ENCODE data around the gene CXCL14.

Gene CXCL14

DNA sequence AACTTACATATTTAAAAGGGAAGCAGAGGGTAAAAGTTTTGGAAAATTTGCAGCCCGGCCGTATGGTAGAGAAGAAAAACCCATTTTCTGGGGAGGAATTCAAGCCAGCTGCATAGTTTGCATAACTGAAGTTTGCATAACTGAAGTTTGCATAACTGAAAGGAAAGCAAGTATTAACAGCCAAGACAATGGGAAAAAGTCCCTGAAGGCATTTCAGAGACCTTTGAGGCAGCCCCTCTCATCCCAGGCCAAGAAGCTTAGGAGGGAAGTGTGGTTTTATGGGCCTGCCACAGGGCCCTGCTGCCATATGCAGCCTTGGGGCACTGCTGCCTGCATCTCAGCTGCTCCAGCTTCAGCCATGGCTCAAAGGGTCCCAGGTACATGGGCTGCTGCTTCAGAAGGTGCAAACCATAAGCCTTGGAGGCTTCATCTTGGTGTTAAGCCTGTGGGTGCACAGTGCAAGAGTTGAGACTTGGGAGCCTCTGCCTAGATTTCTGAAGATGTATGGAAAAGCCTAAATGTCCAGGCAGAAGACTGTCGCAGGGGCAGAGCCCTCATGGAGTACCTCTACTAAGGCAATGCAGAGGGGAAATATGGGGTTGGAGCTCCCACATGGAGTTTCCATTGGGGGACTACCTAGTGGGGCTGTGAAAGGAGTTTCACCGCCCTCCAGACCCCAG is 36.9 kb upstream of the CXCL14 start:
- TF ChIP-seq, protein P1, sequence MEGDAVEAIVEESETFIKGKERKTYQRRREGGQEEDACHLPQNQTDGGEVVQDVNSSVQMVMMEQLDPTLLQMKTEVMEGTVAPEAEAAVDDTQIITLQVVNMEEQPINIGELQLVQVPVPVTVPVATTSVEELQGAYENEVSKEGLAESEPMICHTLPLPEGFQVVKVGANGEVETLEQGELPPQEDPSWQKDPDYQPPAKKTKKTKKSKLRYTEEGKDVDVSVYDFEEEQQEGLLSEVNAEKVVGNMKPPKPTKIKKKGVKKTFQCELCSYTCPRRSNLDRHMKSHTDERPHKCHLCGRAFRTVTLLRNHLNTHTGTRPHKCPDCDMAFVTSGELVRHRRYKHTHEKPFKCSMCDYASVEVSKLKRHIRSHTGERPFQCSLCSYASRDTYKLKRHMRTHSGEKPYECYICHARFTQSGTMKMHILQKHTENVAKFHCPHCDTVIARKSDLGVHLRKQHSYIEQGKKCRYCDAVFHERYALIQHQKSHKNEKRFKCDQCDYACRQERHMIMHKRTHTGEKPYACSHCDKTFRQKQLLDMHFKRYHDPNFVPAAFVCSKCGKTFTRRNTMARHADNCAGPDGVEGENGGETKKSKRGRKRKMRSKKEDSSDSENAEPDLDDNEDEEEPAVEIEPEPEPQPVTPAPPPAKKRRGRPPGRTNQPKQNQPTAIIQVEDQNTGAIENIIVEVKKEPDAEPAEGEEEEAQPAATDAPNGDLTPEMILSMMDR (IDR thresholded peaks at IDR 0.05) = no peak
- Histone ChIP-seq H3K4me3 (no peak overlapping the region), H3K27ac (no peak overlapping the region)
- no peak for DNase-seq (ENCODE audit: low spot score)

DNA sequence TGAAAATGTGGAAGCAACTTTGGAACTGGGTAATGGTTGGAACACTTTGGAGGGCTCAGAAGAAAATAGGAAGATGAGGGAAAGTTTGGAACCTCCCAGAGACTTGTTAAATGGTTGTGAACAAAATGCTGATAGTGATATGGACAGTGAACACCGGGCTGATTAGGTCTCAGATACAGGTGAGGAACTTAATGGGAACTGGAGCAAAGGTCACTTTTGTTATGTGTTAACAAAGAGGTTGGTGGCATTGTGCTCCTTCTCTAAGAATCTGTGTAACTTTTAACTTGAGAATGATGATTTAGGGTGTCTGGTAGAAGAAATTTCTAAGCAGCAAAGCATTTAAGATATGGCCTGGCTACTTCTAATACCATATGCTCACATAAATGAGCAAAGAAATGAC is 36.4 kb upstream of the CXCL14 start:
- Histone ChIP-seq H3K27ac (no peak overlapping the region), H3K4me3 (no peak overlapping the region)
- DNase-seq (ENCODE audit: low spot score) = no peak
- TF ChIP-seq, protein P1 (IDR thresholded peaks at IDR 0.05) = no peak

DNA sequence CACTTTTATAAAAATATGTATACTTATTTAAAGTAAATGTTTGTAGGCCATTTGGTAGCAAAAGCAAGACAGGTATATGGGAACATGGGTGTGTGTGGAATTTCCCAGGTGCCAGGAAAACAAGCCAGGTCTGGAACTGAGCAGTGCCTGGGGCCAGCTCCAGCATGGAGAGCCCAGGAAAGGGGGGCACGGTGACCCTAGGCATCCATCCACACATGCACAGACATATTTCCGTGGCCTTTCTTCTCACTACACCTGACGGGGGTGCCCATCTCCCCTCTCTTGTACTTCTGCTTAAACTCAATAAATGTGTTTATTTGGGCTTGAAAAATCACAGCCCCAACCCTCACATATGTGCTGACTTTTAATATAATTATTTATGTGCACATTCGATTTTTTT is 31.2 kb upstream of the CXCL14 start:
- no peak overlapping the region for H3K4me3 ChIP-seq
- no peak overlapping the region for H3K27ac ChIP-seq
- TF ChIP-seq, protein P1 (IDR thresholded peaks at IDR 0.05) = no peak
- peak; percentile 4 for DNase-seq (ENCODE audit: low spot score)

DNA sequence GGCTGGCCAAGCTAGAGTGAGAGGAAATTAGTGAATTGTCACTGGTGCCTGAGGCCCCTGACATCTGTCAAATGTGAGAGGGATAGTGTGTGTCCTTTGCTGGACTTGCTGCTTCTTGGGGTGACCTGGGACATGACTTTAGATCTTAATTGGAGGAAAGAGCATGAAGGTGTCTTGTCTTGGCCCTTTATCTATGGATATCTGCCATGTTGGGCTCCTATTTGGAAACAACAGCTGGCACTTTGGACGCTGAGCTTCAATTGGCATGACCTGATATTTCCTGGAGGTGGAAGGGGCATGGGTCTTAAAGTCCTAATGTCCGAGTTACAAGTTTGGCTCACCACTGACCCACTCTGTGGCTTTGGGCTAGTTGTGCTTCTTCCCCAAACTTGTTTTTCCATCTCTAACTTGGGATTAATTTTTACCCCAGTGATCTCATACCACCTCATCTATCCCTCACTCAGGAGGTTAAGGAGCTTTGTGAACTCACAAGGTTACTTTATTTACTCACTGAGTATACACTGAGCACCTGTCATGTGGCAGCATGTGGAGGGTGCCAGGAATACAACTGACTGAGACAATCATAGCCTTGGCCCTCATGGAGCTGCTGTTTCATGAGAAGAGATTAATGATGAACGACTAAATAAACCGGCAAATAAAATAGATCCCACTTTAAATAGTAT is 30.1 kb upstream of the CXCL14 start:
- Histone ChIP-seq H3K4me3 (no peak overlapping the region), H3K27ac (no peak overlapping the region)
- TF ChIP-seq, protein P1 (IDR thresholded peaks at IDR 0.05) = no peak
- peak; percentile 14 for DNase-seq (ENCODE audit: low spot score)

DNA sequence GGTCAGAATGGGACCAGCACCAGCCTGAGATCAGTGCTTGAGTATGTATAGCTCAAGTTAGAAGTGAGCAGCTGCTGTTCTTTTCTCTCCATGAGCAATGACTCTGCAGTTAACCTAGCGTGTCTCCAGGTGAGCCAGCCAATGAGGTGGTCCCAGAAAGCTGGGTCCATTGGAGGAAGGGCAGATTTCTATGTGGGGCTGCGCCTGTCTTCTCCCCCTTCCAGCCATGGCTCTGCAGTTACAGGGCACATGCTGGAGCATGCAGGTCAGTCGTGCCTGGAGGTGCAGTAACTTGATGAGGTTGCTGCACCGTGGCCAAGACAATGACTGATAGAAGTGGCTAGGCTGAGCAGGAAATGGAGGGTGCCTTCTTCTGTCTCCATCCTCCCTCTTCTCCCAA is 29.6 kb upstream of the CXCL14 start:
- DNase-seq (ENCODE audit: low spot score) = peak; percentile 16
- TF ChIP-seq, protein P1 (IDR thresholded peaks at IDR 0.05) = no peak
- no peak overlapping the region for H3K4me3 ChIP-seq
- no peak overlapping the region for H3K27ac ChIP-seq

DNA sequence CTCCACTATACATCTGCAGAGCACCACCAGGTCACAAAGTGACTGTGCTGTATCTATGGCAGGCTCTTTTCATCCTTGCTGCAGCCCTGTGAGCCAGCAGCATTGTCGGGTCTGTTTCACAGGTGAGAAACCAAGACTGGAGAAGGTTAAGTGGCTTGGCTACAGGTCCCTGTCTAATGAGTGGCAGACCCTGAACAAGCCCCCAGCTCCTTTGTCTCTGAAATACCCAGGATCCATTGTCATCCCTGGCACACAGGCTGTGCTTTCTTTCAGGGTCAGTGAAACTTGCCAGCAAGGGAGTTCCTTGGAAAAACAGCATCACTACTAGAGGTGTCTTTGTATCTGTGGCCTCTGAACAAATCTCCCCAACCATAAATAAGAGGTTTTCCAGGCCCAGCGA is 27.6 kb upstream of the CXCL14 start:
- DNase-seq (ENCODE audit: low spot score) = peak; percentile 24
- Histone ChIP-seq H3K4me3 (no peak overlapping the region), H3K27ac (no peak overlapping the region)
- TF ChIP-seq, protein P1 (IDR thresholded peaks at IDR 0.05) = no peak

DNA sequence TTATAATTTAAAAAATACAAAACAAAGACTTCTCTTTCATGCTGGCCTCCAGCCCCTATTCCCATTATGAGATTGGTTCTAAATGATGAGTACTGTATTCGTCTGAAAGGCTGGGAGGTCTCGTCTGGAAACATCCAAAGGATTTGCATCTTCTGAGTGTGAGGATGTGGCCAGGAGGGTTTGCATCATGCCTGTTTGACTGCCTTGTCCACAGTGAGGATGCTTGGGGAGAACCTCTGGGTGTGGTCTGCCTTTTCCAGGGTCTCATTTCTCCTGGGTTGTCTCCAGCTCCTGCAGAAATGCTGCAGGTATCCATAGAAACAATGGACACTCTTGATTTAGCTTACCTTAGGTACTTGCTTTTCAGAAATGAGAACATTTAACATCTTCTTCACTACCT is 26.4 kb upstream of the CXCL14 start:
- no peak overlapping the region for H3K27ac ChIP-seq
- peak; percentile 11 for DNase-seq (ENCODE audit: low spot score)
- TF ChIP-seq, protein P1 (IDR thresholded peaks at IDR 0.05) = no peak
- no peak overlapping the region for H3K4me3 ChIP-seq
